ENCODE results near the gene SCAMP1. TPM values are rescaled to one million over a fixed set of nuclear protein-coding genes. Genes with fewer than 3 reads are reported as not detected.

SCAMP1 gene
- total RNA-seq, 1 experiment from 2014 or later = 43.8 TPM

DNA sequence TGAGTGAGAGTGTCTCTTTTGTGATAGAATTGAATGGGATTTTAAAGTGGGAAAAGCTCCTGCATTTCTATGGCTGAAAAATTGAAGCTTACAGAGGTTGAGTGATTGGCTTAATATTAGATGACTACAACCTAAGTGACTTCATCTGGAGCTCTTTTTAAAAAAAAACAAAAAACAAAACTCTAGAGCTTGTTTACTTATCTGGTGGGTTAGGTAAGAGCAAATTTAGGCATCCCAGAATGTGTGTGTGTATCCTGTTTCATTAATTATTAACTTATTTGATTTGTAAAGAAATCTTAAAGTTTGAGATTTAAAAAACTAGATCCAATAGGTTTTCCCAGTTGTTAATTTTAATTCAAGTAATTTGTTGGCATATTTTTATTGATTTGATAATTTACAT lies 60.1 kb downstream of the SCAMP1 start:
- Mint-ChIP-seq H3K4me1 (no peaks in the 10 kb centered on the region), H3K4me3 (no peak overlapping the region), H3K36me3 (peaks cover 6% of the 10 kb centered on the region; the same call in 1 of the 2 replicates), H3K27ac (no peak overlapping the region), H3K9me3 (no peaks in the 10 kb centered on the region), H3K27me3 (ENCODE audit: low read depth) (no peaks in the 10 kb centered on the region)
- DNase-seq (ENCODE audit: low spot score) (no peak), ATAC-seq (no peak)
- ChIA-PET POLR2A (interaction anchor here (0.6 kb wide), 1 partner anchor 22 kb away, joined by 12 read pairs; no protein-coding TSS in a partner anchor), CTCF (no interaction called here)
- TF ChIP-seq, protein P1, sequence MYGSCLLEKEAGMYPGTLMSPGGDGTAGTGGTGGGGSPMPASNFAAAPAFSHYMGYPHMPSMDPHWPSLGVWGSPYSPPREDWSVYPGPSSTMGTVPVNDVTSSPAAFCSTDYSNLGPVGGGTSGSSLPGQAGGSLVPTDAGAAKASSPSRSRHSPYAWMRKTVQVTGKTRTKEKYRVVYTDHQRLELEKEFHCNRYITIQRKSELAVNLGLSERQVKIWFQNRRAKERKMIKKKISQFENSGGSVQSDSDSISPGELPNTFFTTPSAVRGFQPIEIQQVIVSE (CRISPR knock-in tag; IDR thresholded peaks at IDR 0.05; ENCODE audit: borderline replicate concordance) = no peak
- no peak for TF ChIP-seq NR1H2 (CRISPR knock-in tag; IDR thresholded peaks at IDR 0.05)
- TF ChIP-seq PRRX2 (CRISPR knock-in tag; IDR thresholded peaks at IDR 0.05) = no peak
- TF ChIP-seq, protein P2, sequence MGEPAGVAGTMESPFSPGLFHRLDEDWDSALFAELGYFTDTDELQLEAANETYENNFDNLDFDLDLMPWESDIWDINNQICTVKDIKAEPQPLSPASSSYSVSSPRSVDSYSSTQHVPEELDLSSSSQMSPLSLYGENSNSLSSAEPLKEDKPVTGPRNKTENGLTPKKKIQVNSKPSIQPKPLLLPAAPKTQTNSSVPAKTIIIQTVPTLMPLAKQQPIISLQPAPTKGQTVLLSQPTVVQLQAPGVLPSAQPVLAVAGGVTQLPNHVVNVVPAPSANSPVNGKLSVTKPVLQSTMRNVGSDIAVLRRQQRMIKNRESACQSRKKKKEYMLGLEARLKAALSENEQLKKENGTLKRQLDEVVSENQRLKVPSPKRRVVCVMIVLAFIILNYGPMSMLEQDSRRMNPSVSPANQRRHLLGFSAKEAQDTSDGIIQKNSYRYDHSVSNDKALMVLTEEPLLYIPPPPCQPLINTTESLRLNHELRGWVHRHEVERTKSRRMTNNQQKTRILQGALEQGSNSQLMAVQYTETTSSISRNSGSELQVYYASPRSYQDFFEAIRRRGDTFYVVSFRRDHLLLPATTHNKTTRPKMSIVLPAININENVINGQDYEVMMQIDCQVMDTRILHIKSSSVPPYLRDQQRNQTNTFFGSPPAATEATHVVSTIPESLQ (CRISPR knock-in tag; IDR thresholded peaks at IDR 0.05) = no peak
- TF ChIP-seq, protein P3, sequence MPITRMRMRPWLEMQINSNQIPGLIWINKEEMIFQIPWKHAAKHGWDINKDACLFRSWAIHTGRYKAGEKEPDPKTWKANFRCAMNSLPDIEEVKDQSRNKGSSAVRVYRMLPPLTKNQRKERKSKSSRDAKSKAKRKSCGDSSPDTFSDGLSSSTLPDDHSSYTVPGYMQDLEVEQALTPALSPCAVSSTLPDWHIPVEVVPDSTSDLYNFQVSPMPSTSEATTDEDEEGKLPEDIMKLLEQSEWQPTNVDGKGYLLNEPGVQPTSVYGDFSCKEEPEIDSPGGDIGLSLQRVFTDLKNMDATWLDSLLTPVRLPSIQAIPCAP (CRISPR knock-in tag; IDR thresholded peaks at IDR 0.05) = no peak
- no peak for TF ChIP-seq CREB1 (CRISPR knock-in tag; IDR thresholded peaks at IDR 0.05)
- no peak for TF ChIP-seq SMAD3 (CRISPR knock-in tag; IDR thresholded peaks at IDR 0.05; ENCODE audit: borderline replicate concordance)
- TF ChIP-seq, protein P4, sequence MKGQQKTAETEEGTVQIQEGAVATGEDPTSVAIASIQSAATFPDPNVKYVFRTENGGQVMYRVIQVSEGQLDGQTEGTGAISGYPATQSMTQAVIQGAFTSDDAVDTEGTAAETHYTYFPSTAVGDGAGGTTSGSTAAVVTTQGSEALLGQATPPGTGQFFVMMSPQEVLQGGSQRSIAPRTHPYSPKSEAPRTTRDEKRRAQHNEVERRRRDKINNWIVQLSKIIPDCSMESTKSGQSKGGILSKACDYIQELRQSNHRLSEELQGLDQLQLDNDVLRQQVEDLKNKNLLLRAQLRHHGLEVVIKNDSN (CRISPR knock-in tag; IDR thresholded peaks at IDR 0.05) = no peak
- no peak for TF ChIP-seq GTF2I (CRISPR knock-in tag; conservative IDR thresholded peaks at IDR 0.05)
- no peak for TF ChIP-seq NR3C1 (CRISPR knock-in tag; conservative IDR thresholded peaks at IDR 0.05; ENCODE audit: low read depth)
- no peak for TF ChIP-seq SP1 (CRISPR knock-in tag; conservative IDR thresholded peaks at IDR 0.05)
- TF ChIP-seq NFE2L1 (CRISPR knock-in tag; IDR thresholded peaks at IDR 0.05) = no peak
- TF ChIP-seq, protein P5, sequence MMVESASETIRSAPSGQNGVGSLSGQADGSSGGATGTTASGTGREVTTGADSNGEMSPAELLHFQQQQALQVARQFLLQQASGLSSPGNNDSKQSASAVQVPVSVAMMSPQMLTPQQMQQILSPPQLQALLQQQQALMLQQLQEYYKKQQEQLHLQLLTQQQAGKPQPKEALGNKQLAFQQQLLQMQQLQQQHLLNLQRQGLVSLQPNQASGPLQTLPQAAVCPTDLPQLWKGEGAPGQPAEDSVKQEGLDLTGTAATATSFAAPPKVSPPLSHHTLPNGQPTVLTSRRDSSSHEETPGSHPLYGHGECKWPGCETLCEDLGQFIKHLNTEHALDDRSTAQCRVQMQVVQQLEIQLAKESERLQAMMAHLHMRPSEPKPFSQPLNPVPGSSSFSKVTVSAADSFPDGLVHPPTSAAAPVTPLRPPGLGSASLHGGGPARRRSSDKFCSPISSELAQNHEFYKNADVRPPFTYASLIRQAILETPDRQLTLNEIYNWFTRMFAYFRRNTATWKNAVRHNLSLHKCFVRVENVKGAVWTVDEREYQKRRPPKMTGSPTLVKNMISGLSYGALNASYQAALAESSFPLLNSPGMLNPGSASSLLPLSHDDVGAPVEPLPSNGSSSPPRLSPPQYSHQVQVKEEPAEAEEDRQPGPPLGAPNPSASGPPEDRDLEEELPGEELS (CRISPR knock-in tag; IDR thresholded peaks at IDR 0.05) = no peak
- no peak for TF ChIP-seq CBFB (CRISPR knock-in tag; IDR thresholded peaks at IDR 0.05; ENCODE audit: low read depth)
- TF ChIP-seq NFYB (CRISPR knock-in tag; conservative IDR thresholded peaks at IDR 0.05; ENCODE audit: low read depth) = no peak
- TF ChIP-seq, protein P6, sequence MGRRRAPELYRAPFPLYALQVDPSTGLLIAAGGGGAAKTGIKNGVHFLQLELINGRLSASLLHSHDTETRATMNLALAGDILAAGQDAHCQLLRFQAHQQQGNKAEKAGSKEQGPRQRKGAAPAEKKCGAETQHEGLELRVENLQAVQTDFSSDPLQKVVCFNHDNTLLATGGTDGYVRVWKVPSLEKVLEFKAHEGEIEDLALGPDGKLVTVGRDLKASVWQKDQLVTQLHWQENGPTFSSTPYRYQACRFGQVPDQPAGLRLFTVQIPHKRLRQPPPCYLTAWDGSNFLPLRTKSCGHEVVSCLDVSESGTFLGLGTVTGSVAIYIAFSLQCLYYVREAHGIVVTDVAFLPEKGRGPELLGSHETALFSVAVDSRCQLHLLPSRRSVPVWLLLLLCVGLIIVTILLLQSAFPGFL (CRISPR knock-in tag; IDR thresholded peaks at IDR 0.05; ENCODE audit: borderline replicate concordance) = no peak

DNA sequence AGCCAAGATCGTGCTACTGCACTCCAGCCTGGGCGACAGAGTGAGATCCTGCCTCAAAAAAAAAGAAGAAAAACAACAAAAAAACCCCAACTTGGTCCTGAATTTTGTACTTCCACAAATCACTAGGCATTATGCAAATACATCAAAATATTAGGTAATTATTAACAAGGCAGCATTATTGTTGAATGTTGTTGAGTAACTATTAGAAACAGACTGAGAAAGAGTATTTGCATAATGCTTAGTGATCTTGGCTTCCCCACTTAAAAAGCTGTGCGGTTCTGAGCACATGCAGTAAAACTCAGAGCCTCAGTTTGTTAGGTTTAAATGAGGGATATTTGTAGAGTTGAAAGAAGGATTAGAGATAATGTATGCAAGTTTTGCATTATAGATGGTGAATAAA lies 64.2 kb downstream of the SCAMP1 start:
- ChIA-PET CTCF (no interaction called here), POLR2A (no interaction called here)
- H3K9me3 Mint-ChIP-seq = peaks cover 10% of the 10 kb centered on the region
- peaks cover 9% of the 10 kb centered on the region for H3K36me3 Mint-ChIP-seq
- H3K27me3 Mint-ChIP-seq (ENCODE audit: low read depth) = no peaks in the 10 kb centered on the region
- no peak overlapping the region for H3K27ac Mint-ChIP-seq
- ATAC-seq (no peak), DNase-seq (ENCODE audit: low spot score) (no peak)
- 0 out of 2 replicates have a peak, but pooled peaks cover 4% of the 10 kb centered on the region for H3K4me1 Mint-ChIP-seq
- TF ChIP-seq ETV6 (CRISPR knock-in tag; IDR thresholded peaks at IDR 0.05) (no peak), RORB (CRISPR knock-in tag; IDR thresholded peaks at IDR 0.05) (no peak)
- H3K4me3 Mint-ChIP-seq = no peak overlapping the region

All from WTC11 (cell line).